GM06990 (cell line): Measurements from ENCODE around the gene TTC28.
"Not testable (repeated sequence)": the region's sequence is repeated elsewhere in the genome, so short reads cannot be mapped to it uniquely, and the experiment has no call there.

Source experiments
- DNase-seq: peaks from one replicate; pipeline ENCODE4 v3.0.0-alpha.2; 2011; ENCODE audit not compliant: insufficient read length; ENCODE audit errors: extremely low read depth
- H3K27me3 ChIP-seq: replicated peaks from 2 replicates; pipeline ENCODE4 v1.6.0; 2011; ENCODE audit warnings: low read length; ENCODE audit not compliant: control insufficient read depth, insufficient read depth
- H3K36me3 ChIP-seq: 2 replicates; pipeline ENCODE4 v1.5.1; 2011; ENCODE audit warnings: low read length; ENCODE audit not compliant: control insufficient read depth, insufficient read depth
- H3K4me3 ChIP-seq: replicated peaks from 2 replicates; pipeline ENCODE4 v1.5.1; 2011; ENCODE audit warnings: low read depth, mild to moderate bottlenecking, control low read depth, low read length
- TF ChIP-seq, protein P1 (sequence below): IDR thresholded peaks from 2 replicates; pipeline ENCODE4 v1.5.1; 2011; ENCODE audit warnings: low read length, control low read depth, mild to moderate bottlenecking, inconsistent platforms; ENCODE audit not compliant: insufficient read depth, poor library complexity, severe bottlenecking

TTC28 gene

DNA sequence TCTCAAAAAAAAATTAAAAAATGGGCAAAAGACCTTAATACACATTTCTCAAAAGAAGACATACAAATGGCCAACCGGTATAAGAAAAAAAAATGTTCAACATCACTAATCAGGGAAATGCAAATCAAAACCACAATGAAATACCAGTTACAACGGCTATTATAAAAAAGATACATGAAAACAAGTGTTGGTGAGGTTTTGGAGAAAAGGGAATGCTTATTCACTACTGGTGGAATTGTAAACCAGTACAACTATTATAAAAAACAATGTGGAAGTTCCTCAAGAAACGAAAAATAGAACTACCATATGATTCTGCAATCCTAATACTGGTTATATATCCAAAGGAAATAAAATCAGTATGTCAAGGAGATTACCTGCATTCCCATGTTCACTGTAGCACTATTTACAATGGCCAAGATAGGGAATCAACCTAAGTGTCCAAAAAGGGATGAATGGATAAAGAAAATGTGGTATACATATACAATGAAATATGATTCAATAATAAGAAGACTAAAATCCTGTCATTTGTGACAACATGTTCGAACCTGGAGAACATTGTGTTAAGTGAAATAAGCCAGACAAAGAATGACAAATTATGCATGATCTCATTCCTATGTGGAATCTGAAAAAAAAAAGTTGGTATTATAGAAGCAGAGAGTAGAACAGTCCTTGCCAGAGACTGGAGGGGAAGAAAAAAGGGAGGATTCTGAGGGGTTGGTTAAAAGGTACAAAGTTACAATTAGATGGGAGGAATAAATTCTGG lies 503.7 kb downstream of the TTC28 start:
- DNase-seq, result no peak
- H3K36me3 ChIP-seq, result no peaks in the 10 kb centered on the region
- H3K4me3 ChIP-seq, result no peak overlapping the region
- TF ChIP-seq, protein P1, sequence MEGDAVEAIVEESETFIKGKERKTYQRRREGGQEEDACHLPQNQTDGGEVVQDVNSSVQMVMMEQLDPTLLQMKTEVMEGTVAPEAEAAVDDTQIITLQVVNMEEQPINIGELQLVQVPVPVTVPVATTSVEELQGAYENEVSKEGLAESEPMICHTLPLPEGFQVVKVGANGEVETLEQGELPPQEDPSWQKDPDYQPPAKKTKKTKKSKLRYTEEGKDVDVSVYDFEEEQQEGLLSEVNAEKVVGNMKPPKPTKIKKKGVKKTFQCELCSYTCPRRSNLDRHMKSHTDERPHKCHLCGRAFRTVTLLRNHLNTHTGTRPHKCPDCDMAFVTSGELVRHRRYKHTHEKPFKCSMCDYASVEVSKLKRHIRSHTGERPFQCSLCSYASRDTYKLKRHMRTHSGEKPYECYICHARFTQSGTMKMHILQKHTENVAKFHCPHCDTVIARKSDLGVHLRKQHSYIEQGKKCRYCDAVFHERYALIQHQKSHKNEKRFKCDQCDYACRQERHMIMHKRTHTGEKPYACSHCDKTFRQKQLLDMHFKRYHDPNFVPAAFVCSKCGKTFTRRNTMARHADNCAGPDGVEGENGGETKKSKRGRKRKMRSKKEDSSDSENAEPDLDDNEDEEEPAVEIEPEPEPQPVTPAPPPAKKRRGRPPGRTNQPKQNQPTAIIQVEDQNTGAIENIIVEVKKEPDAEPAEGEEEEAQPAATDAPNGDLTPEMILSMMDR, result no peak
- H3K27me3 ChIP-seq, result no peaks in the 10 kb centered on the region

DNA sequence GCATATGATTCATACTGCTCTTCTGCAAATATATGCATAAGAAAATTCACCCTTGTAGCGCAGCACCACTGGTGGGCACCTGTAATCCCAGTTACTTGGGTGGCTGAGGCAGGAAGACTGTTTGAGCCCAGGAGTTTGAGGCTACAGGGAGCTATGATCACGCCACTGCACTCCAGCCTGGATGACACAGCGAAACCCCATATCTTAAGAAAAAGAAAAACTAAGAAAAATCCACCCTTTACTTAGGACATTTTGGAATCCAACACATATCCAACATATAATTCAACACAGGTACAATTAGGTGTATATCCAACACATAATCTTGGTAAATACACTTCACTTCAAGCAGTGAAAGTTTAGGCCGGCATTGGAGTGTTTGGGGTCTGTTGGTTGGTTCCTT lies 505.1 kb downstream of the TTC28 start:
- Histone ChIP-seq H3K4me3 (no peak overlapping the region), H3K36me3 (no peaks in the 10 kb centered on the region), H3K27me3 (no peaks in the 10 kb centered on the region)
- no peak for DNase-seq
- TF ChIP-seq, protein P1, result no peak

DNA sequence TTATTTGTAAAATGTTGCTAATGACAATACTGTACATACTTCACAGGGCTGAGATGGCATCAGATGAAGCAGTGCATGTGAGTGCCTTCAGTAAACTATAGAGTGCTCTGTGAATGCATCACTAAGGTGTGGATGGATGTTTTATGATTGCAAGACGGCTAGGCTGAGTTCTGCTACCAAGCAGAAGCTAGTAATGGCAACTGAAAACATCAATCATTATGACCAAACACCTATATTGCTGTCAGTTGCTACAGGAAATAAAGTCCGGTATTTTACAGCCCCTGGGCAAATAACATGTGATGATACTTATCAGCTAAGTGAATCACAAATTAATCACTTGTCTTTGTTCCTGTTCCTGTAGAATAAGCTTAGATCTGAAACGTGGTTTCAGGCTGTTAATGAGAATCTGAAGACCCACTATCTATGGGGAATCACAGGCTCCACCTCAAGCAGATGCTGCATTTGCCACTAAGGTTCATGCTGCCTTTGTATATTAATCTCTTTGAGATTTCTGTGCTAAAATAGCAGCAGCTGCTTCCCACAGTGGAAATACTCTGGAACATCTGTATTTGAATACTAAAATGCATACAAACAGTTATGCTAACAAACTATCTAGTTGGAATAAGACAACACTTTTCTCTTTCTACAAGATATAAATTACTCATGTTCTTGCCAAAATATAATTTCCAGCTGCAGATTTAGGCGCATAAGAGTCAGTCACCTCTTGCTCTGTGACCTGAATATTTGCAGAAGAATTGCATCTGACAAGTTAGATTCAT lies 506.6 kb downstream of the TTC28 start:
- TF ChIP-seq, protein P1, result no peak
- no peak for DNase-seq
- Histone ChIP-seq H3K27me3 (no peaks in the 10 kb centered on the region), H3K4me3 (no peak overlapping the region), H3K36me3 (no peaks in the 10 kb centered on the region)

DNA sequence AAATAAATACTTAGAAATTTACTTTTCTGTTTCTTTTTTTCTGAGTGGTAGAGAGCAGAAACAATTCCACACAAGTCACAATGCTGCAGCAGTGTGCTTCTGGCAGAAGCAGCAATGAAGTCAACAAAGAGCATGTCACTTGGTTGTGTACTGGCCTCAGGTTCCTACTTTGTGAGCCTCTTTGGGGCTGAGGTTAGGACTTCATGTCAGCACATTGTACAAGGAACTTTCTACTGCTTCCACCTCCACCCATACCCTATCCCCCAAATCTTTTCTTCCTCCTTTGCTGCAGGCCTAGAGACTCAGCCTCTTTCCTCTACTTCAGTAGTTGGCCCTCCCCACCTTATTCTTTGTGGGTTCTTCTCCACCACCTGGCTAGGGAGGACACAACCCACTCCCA lies 507.9 kb downstream of the TTC28 start:
- TF ChIP-seq, protein P1, result no peak

DNA sequence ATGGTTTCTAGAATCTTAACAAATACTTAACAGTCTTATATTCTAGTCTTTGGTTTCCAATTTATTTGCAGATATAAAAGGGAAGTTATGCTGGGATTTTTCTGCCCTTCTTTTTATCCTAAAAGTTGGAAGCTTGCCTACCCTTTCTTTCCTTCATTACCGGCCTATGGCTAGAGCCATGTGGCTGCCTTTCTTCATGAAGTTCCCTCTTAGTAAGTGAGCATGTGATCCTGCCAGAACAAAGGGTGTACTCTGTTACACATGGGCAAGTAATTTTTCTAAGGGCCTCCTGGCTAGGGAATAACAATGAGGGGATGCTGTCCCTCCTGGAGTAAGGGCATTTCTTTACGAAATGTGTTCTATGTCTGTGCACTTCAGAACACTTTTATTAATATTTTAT lies 508.5 kb downstream of the TTC28 start:
- Histone ChIP-seq H3K27me3 (no peaks in the 10 kb centered on the region), H3K36me3 (no peaks in the 10 kb centered on the region), H3K4me3 (no peak overlapping the region)
- no peak for DNase-seq
- TF ChIP-seq, protein P1, result no peak

More for the DNA sequence above, 507.9 kb downstream of the TTC28 start:
- no peak for DNase-seq
- Histone ChIP-seq H3K4me3 (no peak overlapping the region), H3K27me3 (no peaks in the 10 kb centered on the region), H3K36me3 (no peaks in the 10 kb centered on the region)

DNA sequence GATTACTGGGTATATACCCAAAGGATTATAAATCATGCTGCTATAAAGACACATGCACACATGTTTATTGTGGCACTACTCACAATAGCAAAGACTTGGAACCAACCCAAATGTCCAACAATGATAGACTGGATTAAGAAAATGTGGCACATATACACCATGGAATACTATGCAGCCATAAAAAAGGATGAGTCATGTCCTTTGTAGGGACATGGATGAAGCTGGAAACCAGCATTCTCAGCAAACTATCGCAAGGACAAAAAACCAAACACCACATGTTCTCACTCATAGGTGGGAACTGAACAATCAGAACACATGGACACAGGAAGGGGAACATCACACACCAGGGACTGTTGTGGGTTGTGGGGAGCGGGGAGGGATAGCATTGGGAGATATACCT lies 510.3 kb downstream of the TTC28 start:
- H3K36me3 ChIP-seq, H3K27me3 ChIP-seq, H3K4me3 ChIP-seq, DNase-seq: not testable (repeated sequence)
